ENCODE measurements around the gene INTS7. TPM values are rescaled to one million over a fixed set of nuclear protein-coding genes. Genes with fewer than 3 reads are reported as not detected.

Gene INTS7
- polyA plus RNA-seq, 4 donors, result 6.0 to 15.7 (median 7.3) TPM

GRCh38 chr1:211978596-211978995, 56.8 kb downstream of the INTS7 start:
- no peaks in the 10 kb centered on the region for H3K4me1 ChIP-seq (ENCODE audit: control insufficient read depth in 3 of 3, insufficient read depth in 2 of 3, low read depth in 1 of 3, low read length in 2 of 3)
- DNase-seq (no peak), FAIRE-seq (no peak)
- no peak overlapping the region for H3K4me3 ChIP-seq (ENCODE audit: low read depth in 1 of 3, low read length in 3 of 3)
- no peak overlapping the region for H3K27ac ChIP-seq (ENCODE audit: low read depth in 1 of 3, low read length in 2 of 3)
- peaks cover 0 to 12% (median 7%) of the 10 kb centered on the region in 3 donors for H3K36me3 ChIP-seq (ENCODE audit: control insufficient read depth in 3 of 3, insufficient read depth in 2 of 3, low read depth in 1 of 3, low read length in 3 of 3)
- WGBS, 3 donors, result 95 to 97% (median 96%) methylated on average over 4 of the region's 4 CpGs
- H3K27me3 ChIP-seq (ENCODE audit: control insufficient read depth in 3 of 3, insufficient read depth in 3 of 3, low read length in 3 of 3), result no peaks in the 10 kb centered on the region
- no peaks in the 10 kb centered on the region for H3K9me3 ChIP-seq (ENCODE audit: control insufficient read depth in 2 of 2, insufficient read depth in 1 of 2, low read depth in 1 of 2, low read length in 1 of 2)

GRCh38 chr1:211975152-211975941, 60.0 kb downstream of the INTS7 start:
- H3K9me3 ChIP-seq (ENCODE audit: control insufficient read depth in 2 of 2, insufficient read depth in 1 of 2, low read depth in 1 of 2, low read length in 1 of 2), result no peaks in the 10 kb centered on the region
- H3K27me3 ChIP-seq (ENCODE audit: control insufficient read depth in 3 of 3, insufficient read depth in 3 of 3, low read length in 3 of 3), result no peaks in the 10 kb centered on the region
- DNase-seq (no peak), FAIRE-seq (no peak)
- no peak overlapping the region for H3K4me3 ChIP-seq (ENCODE audit: low read depth in 1 of 3, low read length in 3 of 3)
- peaks cover 0 to 15% (median 8%) of the 10 kb centered on the region in 3 donors for H3K36me3 ChIP-seq (ENCODE audit: control insufficient read depth in 3 of 3, insufficient read depth in 2 of 3, low read depth in 1 of 3, low read length in 3 of 3)
- no peaks in the 10 kb centered on the region for H3K4me1 ChIP-seq (ENCODE audit: control insufficient read depth in 3 of 3, insufficient read depth in 2 of 3, low read depth in 1 of 3, low read length in 2 of 3)
- no peak overlapping the region for H3K27ac ChIP-seq (ENCODE audit: low read depth in 1 of 3, low read length in 2 of 3)
- WGBS, 3 donors, result 60 to 89% (median 85%) methylated on average over 3 of the region's 3 CpGs

- Histone ChIP-seq H3K27me3 (ENCODE audit: control insufficient read depth in 3 of 3, insufficient read depth in 3 of 3, low read length in 3 of 3) (no peaks in the 10 kb centered on the region), H3K4me3 (ENCODE audit: low read depth in 1 of 3, low read length in 3 of 3) (no peak overlapping the region), H3K9me3 (ENCODE audit: control insufficient read depth in 2 of 2, insufficient read depth in 1 of 2, low read depth in 1 of 2, low read length in 1 of 2) (no peaks in the 10 kb centered on the region), H3K36me3 (ENCODE audit: control insufficient read depth in 3 of 3, insufficient read depth in 2 of 3, low read depth in 1 of 3, low read length in 3 of 3) (peaks cover 0 to 11% (median 7%) of the 10 kb centered on the region in 3 donors), H3K27ac (ENCODE audit: low read depth in 1 of 3, low read length in 2 of 3) (no peak overlapping the region), H3K4me1 (ENCODE audit: control insufficient read depth in 3 of 3, insufficient read depth in 2 of 3, low read depth in 1 of 3, low read length in 2 of 3) (no peaks in the 10 kb centered on the region)
- FAIRE-seq (no peak), DNase-seq (no peak)
- WGBS, 3 donors, result 90 to 100% (median 96%) methylated on average over 1 of the region's 1 CpG
These were observed 61.8 kb downstream of the INTS7 start for GRCh38 chr1:211973541-211973940.

GRCh38 chr1:211968200-211968834, 67.0 kb downstream of the INTS7 start:
- Histone ChIP-seq H3K9me3 (ENCODE audit: control insufficient read depth in 2 of 2, insufficient read depth in 1 of 2, low read depth in 1 of 2, low read length in 1 of 2) (peaks cover 0 to 4% of the 10 kb centered on the region in 2 donors), H3K27me3 (ENCODE audit: control insufficient read depth in 3 of 3, insufficient read depth in 3 of 3, low read length in 3 of 3) (no peaks in the 10 kb centered on the region), H3K4me1 (ENCODE audit: control insufficient read depth in 3 of 3, insufficient read depth in 2 of 3, low read depth in 1 of 3, low read length in 2 of 3) (no peaks in the 10 kb centered on the region), H3K4me3 (ENCODE audit: low read depth in 1 of 3, low read length in 3 of 3) (no peak overlapping the region), H3K27ac (ENCODE audit: low read depth in 1 of 3, low read length in 2 of 3) (no peak overlapping the region), H3K36me3 (ENCODE audit: control insufficient read depth in 3 of 3, insufficient read depth in 2 of 3, low read depth in 1 of 3, low read length in 3 of 3) (peaks cover 0 to 5% (median 4%) of the 10 kb centered on the region in 3 donors)
- no peak for DNase-seq
- FAIRE-seq, result no peak
- WGBS, 3 donors, result 85 to 95% (median 90%) methylated on average over 4 of the region's 4 CpGs

GRCh38 chr1:211967704-211968103, 67.7 kb downstream of the INTS7 start:
- no peak overlapping the region for H3K4me3 ChIP-seq (ENCODE audit: low read depth in 1 of 3, low read length in 3 of 3)
- no peaks in the 10 kb centered on the region for H3K4me1 ChIP-seq (ENCODE audit: control insufficient read depth in 3 of 3, insufficient read depth in 2 of 3, low read depth in 1 of 3, low read length in 2 of 3)
- H3K27ac ChIP-seq (ENCODE audit: low read depth in 1 of 3, low read length in 2 of 3), result no peak overlapping the region
- WGBS, 3 donors, result 92 to 94% (median 94%) methylated on average over 3 of the region's 3 CpGs
- H3K9me3 ChIP-seq (ENCODE audit: control insufficient read depth in 2 of 2, insufficient read depth in 1 of 2, low read depth in 1 of 2, low read length in 1 of 2), result peaks cover 0 to 4% of the 10 kb centered on the region in 2 donors
- DNase-seq (no peak), FAIRE-seq (no peak)
- peaks cover 0 to 4% (median under 1%) of the 10 kb centered on the region in 3 donors for H3K36me3 ChIP-seq (ENCODE audit: control insufficient read depth in 3 of 3, insufficient read depth in 2 of 3, low read depth in 1 of 3, low read length in 3 of 3)
- H3K27me3 ChIP-seq (ENCODE audit: control insufficient read depth in 3 of 3, insufficient read depth in 3 of 3, low read length in 3 of 3), result no peaks in the 10 kb centered on the region

- no peaks in the 10 kb centered on the region for H3K27me3 ChIP-seq (ENCODE audit: control insufficient read depth in 3 of 3, insufficient read depth in 3 of 3, low read length in 3 of 3)
- FAIRE-seq (no peak), DNase-seq (no peak)
- H3K4me1 ChIP-seq (ENCODE audit: control insufficient read depth in 3 of 3, insufficient read depth in 2 of 3, low read depth in 1 of 3, low read length in 2 of 3), result no peaks in the 10 kb centered on the region
- peaks cover 0 to 4% of the 10 kb centered on the region in 2 donors for H3K9me3 ChIP-seq (ENCODE audit: control insufficient read depth in 2 of 2, insufficient read depth in 1 of 2, low read depth in 1 of 2, low read length in 1 of 2)
- H3K27ac ChIP-seq (ENCODE audit: low read depth in 1 of 3, low read length in 2 of 3), result no peak overlapping the region
- peaks cover 0 to 2% (median 0%) of the 10 kb centered on the region in 3 donors for H3K36me3 ChIP-seq (ENCODE audit: control insufficient read depth in 3 of 3, insufficient read depth in 2 of 3, low read depth in 1 of 3, low read length in 3 of 3)
- no peak overlapping the region for H3K4me3 ChIP-seq (ENCODE audit: low read depth in 1 of 3, low read length in 3 of 3)
- 90 to 92% (median 92%) methylated on average over 8 of the region's 8 CpGs for WGBS, 3 donors
These were observed 70.1 kb downstream of the INTS7 start for GRCh38 chr1:211965108-211965805.

- no peak overlapping the region for H3K27ac ChIP-seq (ENCODE audit: low read depth in 1 of 3, low read length in 2 of 3)
- no peak for FAIRE-seq
- WGBS, 3 donors, result 97 to 99% (median 98%) methylated on average over 11 of the region's 11 CpGs
- H3K27me3 ChIP-seq (ENCODE audit: control insufficient read depth in 3 of 3, insufficient read depth in 3 of 3, low read length in 3 of 3), result no peaks in the 10 kb centered on the region
- no peak overlapping the region for H3K4me3 ChIP-seq (ENCODE audit: low read depth in 1 of 3, low read length in 3 of 3)
- H3K4me1 ChIP-seq (ENCODE audit: control insufficient read depth in 3 of 3, insufficient read depth in 2 of 3, low read depth in 1 of 3, low read length in 2 of 3), result no peaks in the 10 kb centered on the region
- no peak for DNase-seq
- peaks cover 0 to 17% (median 0%) of the 10 kb centered on the region in 3 donors for H3K36me3 ChIP-seq (ENCODE audit: control insufficient read depth in 3 of 3, insufficient read depth in 2 of 3, low read depth in 1 of 3, low read length in 3 of 3)
- H3K9me3 ChIP-seq (ENCODE audit: control insufficient read depth in 2 of 2, insufficient read depth in 1 of 2, low read depth in 1 of 2, low read length in 1 of 2), result no peaks in the 10 kb centered on the region
These were observed 75.7 kb downstream of the INTS7 start for GRCh38 chr1:211959680-211960079.

GRCh38 chr1:211959221-211959620, 76.1 kb downstream of the INTS7 start:
- no peak overlapping the region for H3K4me3 ChIP-seq (ENCODE audit: low read depth in 1 of 3, low read length in 3 of 3)
- H3K36me3 ChIP-seq (ENCODE audit: control insufficient read depth in 3 of 3, insufficient read depth in 2 of 3, low read depth in 1 of 3, low read length in 3 of 3), result peaks cover 0 to 17% (median 0%) of the 10 kb centered on the region in 3 donors
- no peaks in the 10 kb centered on the region for H3K4me1 ChIP-seq (ENCODE audit: control insufficient read depth in 3 of 3, insufficient read depth in 2 of 3, low read depth in 1 of 3, low read length in 2 of 3)
- DNase-seq, result no peak
- 95 to 97% (median 96%) methylated on average over 8 of the region's 8 CpGs for WGBS, 3 donors
- no peak for FAIRE-seq
- no peaks in the 10 kb centered on the region for H3K27me3 ChIP-seq (ENCODE audit: control insufficient read depth in 3 of 3, insufficient read depth in 3 of 3, low read length in 3 of 3)
- no peak overlapping the region for H3K27ac ChIP-seq (ENCODE audit: low read depth in 1 of 3, low read length in 2 of 3)
- no peaks in the 10 kb centered on the region for H3K9me3 ChIP-seq (ENCODE audit: control insufficient read depth in 2 of 2, insufficient read depth in 1 of 2, low read depth in 1 of 2, low read length in 1 of 2)
